HG03571 (cell line): ENCODE measurements around the gene EHD2.
"Not testable (repeated sequence)": the region's sequence is repeated elsewhere in the genome, so short reads cannot be mapped to it uniquely, and the experiment has no call there.

ENCODE experiments used
- ATAC-seq: cut with Tn5 transposase; IDR thresholded peaks from one replicate; pipeline ENCODE4 v1.9.1; 2021; ENCODE audit not compliant: unreplicated experiment

The EHD2 gene

DNA sequence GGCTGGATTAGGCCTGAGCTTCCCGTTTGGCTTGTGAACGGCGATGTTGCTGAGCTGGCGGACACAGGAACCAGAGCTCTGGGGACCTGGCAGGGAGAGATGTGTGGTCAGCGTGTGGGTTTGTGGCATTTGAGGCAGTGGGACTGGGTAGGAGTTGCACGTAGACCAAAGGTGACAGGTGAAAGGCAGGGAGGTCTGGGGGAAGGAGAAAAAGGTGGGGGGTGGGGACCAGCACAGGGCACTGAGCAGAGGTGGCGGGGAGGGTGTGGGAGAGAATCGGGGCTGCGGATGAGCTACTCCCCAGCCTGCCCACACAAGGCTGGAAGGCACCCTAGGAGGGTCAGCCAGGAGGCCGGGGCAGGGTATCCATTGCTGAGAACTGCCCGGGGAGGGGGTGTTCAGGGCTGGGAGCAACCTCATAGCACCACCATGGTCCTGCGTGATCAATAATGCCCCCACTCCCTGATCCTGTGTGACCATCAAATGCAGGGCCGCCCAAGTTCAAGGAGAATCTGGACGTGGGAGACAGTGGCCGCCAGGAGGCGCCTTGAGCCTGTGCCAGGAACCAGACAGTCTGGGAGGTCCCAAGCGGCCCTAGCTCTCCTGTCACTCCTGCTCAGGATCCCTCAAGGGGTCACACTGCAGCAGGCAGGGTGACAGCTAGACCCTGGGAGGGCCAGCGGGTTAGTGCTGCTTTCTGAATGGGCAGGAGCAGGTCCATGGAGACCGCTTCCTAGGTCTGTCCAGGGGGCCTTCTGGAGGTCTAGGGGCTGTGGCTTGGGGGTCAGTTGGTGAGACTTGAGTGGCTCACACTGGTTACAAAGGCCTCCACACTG, 52.5 kb downstream of the EHD2 start:
- ATAC-seq = no peak

DNA sequence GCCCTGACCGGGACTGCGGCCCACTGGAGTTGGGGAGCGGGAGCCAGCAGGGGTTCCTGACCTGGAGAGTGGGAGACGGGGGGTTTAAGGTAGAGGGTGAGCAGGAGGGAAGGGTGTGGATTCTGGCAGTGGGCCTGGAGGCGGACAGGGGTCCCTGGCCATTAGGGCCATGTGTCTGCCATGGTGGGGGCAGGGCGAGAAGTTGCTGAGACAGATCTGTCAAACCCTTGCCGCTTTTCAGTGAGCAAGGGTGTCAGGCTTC, 53.1 kb downstream of the EHD2 start:
- ATAC-seq = no peak

DNA sequence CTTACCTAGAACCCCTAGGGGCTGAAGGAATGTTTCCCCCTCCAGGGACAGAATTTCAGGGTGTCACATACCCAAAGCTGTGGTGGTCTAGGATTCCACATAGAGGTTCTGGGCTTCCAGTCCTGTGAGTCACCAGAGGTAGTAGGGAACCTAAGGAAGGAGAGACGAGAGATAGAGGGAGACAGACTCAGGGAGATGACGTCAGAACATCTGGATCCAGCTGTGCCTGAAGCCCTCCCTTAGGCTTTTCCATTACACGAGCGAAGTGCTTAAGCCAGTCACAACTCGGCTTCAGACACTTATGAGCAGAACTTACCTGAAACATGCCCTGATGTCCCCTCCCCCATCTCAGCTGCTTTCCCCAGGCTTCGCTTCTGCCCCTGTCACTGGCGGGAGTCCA, 53.4 kb downstream of the EHD2 start:
- no peak for ATAC-seq

DNA sequence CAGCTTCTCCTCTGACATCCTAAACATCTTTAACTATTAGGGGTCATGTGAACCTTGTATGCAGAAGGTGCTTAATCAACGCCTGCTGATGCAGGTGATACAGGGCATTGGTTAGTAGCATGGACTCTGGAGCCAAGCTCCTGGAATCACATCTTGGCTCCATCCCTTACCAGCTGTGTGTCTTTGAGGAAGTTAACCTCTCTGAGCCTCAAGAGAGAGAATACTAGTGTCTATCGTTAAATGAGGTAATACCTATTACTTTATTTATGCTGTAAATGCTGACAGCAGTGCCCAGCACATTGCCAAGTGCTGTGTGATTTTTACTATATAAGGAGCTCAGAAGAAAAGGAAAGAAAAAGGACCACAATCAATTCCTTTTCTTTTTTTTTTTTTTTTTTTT, 54.1 kb downstream of the EHD2 start:
- no peak for ATAC-seq

DNA sequence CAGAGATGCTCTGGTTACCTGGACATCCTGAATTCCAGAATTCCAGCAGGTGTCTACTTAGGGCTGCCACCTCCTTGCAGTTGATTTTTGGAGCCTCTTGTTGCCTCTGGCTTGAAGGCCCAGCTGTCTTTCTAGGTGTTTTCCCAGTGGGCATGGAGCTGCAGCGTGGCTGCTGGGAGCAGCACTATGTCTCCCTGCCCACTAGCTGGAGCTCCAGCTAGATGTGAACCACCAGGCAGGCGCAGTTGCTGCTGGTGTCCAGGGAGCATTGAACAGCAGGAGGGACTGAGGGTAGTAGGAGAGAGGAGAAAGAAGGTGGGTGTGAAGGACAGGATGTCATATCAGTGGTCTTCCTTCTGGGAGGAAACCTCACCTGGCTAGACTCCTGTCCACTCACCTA, 55.4 kb downstream of the EHD2 start:
- no peak for ATAC-seq

DNA sequence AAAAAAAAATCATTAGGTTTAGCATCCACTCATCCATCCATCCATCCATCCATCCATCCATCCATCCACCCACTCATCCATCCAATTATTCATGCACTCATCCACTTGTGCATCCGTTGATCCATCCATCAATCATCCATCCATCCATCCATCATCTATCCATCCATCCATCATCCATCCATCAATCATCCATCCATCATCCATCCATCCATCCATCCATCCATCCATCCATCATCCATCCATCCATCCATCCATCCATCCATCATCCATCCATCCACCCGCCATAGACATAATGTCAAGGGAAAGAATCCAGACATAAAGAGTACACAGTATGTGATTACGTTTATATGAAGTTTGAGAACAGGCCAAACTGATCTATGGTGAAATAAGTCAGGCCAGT, 56.3 kb downstream of the EHD2 start:
- ATAC-seq = no peak

DNA sequence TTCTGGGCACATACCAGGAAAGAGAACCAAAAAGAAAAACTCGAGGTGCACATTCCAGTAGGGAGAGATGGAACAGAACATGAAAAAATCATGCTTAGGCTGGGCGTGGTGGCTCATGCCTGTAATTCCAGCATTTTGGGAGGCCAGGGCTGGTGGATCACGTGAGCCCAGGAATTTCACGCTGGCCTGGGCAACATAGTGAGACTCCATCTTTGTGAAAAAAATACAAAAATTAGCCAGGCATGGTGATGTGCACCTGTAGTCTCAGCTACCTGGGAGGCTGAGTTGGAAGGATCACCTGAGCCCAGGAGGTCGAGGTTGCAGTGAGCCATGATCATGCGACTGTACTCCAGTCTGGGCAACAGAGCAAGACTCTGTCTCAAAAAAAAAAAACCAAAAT, 58.1 kb downstream of the EHD2 start:
- not testable (repeated sequence) for ATAC-seq

DNA sequence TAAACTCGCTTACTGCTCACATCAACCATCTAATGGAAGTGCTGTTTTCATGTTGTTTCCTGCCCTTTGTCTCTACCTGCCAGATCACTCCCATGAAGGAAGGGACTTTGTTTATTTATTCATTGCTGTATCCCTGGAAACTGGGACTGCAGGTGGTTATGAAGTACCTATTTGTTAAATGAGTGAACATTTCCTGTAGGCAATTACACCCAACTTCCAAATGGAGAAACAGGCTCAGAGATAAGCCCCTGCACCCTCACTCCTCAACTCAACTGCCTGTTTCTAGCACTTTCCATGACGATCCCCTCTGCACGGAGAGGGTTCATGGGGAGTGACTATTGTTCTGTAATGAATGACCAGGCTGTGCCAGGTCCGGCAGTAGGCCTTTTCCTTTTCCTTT, 63.3 kb downstream of the EHD2 start:
- no peak for ATAC-seq

DNA sequence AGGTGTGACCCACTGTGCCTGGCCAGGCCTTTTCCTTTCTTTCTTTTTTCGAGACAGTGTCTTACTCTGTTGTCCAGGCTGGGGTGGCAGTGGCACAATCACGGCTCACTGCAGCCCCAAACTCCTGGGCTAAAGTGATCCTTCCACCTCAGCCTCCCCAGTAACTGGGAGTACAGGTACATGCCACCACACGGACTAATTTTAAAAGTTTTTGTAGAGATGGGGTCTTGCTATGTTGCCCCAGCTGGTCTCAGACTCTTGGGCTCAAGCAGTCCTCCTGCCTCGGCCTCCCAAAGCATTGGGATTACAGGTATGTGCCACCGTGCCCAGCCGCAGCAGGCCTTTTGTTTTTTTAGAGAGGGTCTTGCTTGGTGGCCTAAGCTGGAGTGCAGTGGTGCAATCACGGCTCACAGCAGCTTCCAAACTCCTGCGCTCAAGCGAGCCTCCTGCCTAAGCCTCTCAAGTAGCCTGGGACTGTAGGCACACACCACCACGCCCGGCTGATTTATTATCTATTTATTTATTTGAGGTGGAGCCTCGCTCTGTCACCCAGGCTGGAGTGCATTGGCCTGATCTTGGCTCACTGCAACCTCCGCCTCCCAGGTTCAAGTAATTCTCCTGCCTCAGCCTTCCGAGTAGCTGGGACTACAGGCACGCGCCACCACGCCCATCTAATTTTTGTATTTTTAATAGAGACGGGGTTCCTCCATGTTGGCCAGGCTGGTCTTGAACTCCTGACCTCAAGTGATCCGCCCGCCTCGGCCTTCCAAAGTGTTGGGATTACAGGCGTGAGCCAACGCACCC, 64.2 kb downstream of the EHD2 start:
- not testable (repeated sequence) for ATAC-seq

DNA sequence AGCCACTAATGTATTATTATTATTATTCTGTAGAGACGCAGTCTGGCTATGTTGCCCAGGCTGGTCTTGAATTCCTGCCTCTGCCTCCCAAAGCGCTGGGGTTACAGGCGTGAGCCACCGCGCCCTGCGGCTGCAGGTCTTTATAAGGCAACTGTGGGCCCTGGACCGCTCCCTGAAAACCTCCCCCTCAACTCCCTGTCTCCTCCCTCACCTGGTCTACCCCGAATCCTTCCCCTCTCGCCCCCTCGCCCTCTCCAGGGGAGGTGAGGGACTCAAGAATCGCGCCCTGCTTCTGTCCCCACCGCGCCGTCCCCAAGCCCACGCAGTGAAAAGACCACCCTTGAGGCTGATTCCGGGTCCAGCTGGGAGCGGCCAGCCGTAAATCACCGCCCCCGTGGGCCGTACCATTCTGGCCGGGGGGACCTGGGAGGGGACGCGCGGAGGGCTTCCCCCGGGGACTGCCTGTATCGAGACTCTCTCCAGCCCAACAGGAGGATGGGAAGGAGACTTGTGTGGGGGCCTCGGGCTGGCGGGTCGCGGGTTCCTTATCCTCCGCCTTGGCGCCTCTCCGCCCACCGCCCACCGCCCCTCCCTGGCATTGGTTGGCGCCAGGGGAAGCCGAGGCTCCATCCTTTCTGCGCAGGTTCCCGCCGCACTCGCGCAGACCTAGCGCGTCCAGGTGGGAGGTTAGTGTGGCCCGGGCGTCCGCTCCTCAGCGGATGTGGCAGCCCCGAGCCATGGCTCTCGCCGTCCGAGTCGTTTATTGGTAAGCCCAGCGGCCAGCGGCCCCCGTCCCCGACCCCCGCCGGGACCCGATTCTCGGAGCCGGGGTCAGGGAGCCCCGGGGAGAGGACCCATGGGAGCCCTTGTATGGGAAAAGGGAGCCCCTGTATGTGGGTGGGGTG, 65.1 kb downstream of the EHD2 start, which contains the start of gene SELENOW:
Gene SELENOW, plus strand, starts transcription at position 655 of the 905 bp plus-strand sequence. Its CDS starts 83 bp downstream, at position 738.
- ATAC-seq = peak; percentile 66

DNA sequence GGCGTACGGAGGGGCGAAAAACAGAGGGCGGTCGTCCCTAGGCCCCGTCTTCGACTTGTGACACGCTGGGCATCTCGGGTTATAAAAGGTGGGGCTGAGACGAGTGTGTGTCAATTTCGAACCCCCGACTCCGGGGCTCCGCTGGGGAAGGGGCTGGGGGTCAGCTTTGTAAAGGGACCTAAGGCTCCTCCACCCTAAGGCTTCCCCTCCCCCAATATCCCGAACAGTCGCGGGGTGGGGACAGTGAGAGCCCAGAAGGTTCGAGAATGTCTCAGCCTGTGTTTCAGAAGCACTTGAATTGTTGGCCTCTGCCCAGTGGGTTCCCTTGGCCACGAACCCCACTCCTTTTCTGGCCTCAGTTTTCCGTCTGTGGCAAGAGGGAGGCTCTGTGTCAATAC, 65.7 kb downstream of the EHD2 start:
- no peak for ATAC-seq

DNA sequence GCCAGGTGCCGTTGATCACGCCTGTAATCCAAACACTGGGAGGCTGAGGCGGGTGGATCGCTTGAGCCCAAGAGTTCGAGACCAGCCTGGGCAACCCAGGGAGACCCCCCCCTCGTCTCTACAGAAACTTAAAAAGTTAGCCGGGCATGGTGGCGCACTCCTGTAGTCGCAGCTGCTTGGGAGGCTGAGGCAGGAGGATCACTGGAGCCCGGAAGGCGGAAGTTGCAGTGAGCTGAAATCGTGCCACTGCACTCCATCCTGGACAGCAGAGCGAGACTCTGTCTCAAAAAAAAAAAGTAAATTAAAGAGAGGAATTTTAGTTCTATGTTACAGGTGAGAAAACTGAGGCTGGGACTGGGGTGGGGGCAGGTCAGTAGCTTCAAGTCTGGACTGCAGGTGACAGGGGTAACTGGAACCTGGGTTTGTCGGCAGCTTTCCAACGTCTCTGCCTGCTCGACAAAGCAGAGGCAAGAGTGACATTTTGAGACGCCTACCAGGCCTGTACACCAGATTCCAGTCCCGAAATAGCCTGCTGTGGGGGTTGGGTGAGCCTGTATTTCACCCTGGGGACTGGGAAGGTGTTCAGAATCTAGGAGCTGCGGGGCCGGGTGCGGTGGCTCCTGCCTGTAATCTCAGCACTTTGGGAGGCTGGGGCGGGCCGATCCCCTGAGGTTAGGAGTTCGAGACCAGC, 66.4 kb downstream of the EHD2 start:
- ATAC-seq = no peak

DNA sequence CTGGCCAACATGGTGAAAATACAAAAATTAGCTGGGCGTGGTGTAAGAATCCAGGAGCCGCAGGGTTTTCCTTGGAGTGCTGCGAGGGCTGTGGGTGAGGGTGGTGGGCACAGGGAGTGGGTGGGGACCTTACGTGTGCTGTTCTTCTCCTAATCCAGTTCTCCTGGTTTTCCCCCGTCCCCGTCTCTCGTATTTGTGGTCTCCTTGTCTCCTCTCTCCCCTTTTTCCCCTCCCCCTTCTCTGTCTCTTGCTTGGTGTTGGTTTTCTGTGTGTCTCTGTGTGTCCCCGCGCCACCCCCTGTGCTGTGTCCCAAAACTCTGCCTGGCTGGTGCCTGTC, 67.0 kb downstream of the EHD2 start:
- no peak for ATAC-seq

DNA sequence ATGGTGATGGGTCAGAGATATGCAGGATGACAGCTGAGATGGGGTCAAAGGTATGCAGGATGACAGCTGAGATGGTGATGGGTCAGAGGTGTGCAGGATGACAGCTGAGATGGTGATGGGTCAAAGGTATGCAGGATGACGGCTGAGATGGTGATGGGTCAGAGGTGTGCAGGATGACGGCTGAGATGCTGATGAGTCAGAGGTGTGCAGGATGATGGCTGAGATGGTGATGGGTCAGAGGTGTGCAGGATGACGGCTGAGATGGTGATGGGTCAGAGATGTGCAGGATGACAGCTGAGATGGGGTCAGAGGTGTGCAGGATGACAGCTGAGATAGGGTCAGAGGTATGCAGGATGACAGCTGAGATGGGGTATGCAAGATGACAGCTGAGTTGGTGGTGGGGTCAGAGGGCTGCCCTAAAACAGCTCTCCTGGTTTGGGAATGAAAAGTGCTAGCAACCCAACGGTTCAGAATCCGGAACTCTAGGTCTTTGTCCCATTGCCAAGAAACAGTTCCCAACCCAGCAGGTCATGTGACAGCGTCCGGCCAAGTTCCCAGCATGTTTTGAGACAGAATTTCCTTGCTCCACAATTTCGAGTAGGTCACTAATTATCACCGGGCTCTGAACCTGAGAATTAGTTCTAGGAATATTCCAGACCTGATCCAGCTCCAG, 68.5 kb downstream of the EHD2 start:
- ATAC-seq = no peak

DNA sequence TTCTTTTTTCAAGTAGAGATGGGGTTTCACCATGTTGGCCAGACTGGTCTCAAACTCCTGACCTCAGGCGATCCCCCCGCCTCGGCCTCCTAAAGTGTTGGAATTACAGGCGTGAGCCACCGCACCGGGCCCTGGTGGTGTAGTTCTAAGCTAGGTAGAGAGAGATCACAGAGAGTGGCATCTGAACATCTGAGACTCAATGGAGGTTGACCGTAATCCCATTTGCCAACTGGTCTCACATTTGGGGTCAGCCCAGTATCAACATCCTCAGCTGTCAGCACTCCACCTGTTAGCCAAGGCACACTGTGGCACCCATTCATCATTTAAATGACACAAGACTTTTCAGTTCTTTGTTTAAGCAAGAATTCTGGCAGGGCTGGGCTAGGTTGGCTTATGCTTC, 73.3 kb downstream of the EHD2 start:
- ATAC-seq = no peak

DNA sequence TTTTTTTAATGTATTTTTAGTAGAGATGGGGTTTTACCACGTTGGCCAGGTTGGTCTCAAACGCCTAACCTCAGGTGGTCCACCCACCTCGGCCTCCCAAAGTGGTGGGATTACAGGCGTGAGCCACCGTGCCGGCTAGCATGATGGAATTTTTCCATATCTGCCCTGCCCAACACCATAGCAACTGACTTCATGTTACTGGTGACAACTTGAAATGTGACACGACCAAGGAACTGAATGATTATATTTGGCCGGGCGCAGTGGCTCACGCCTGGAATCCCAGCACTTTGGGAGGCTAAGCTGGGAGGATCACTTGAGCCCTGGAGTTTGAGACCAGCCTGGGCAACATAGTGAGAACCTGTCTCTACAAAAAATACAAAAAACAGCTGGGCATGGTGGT, 74.1 kb downstream of the EHD2 start:
- not testable (repeated sequence) for ATAC-seq

DNA sequence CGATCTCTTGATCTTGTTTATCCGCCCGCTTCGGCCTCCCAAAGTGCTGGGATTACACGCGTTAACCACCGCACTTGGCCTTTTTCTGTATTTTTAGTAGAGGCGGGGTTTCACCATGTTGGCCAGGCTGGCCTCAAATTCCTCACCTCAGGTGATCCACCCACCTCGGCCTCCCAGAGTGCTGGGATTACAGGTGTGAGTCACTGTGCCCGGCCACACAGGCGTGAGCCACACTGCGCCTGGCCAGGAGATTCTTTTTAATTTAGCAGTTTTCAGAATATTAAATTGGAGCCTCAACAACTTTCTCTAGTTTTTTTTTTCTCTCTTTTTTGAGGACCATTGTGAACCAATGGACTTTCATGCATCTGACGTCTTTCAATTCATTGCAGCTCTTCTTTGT, 76.6 kb downstream of the EHD2 start:
- not testable (repeated sequence) for ATAC-seq

DNA sequence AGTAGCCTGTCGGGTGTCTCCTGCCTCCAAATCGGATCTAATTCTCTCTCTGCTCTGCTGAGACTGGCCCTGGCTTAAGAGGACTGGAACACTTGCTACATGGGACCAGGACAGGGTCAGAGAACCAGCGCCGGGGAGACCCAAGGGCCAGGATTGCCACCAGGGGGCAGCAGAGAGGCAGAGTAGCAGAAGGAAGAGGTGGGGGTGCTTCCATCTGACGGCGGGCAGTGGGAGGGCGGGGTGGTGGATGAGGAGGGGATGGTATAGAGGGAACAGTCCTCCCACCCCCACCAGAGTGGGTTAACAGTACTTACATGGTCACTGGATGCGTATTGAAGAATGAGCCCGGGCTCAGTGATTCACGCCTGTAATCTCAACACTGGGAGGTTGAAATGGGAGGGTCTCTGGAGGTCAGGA, 77.2 kb downstream of the EHD2 start:
- no peak for ATAC-seq

DNA sequence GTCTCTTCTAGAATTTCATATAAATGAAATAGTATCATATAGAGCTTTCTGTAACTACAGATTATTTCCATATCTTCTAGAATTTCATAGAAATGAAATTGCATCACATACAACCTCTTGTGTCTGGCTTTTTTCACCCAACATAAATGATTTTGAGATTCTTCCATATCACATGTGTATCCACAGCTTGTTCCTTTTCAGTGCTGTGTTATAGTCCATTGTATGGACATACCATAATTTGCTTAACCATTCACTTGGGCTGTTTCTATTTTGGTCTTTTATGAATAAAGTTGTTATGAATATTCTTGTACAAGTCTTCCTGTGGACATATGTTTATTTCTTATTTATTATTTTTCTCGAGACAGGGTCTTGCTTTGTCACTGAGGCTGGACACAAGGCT, 79.4 kb downstream of the EHD2 start:
- no peak for ATAC-seq
